WTC11 (cell line): ENCODE results near the gene PEX7. TPM values are rescaled to one million over a fixed set of nuclear protein-coding genes. Genes with fewer than 3 reads are reported as not detected.

ENCODE experiments used
- ATAC-seq: fragments of 200-7000 bp; cut with Tn5 transposase; 2 replicates; pipeline ENCODE4 v1.10.0; 2021; ENCODE audit warnings: mild to moderate bottlenecking, moderate library complexity
- CTCF ChIA-PET: fragments of 300-600 bp; sonication (Branson Sonifier 250); formaldehyde crosslinking; loops from one replicate; lab custom pipeline; 2021; ENCODE audit warnings: antibody characterized with exemption; lab: Charles Lee
- POLR2A ChIA-PET: fragments of 350-600 bp; sonication (Branson Sonifier 250); formaldehyde crosslinking; loops from one replicate; lab custom pipeline; 2021; ENCODE audit warnings: antibody characterized with exemption; lab: Charles Lee
- DNase-seq: peaks from one replicate; pipeline ENCODE4 v3.0.0; 2021; ENCODE audit warnings: low spot score
- H3K27ac Mint-ChIP-seq: 2 replicates; pipeline ENCODE4 v1.8.0; 2021; ENCODE audit warnings: mixed read lengths
- H3K27me3 Mint-ChIP-seq: 2 replicates; pipeline ENCODE4 v1.8.0; 2021; ENCODE audit warnings: low read depth, mild to moderate bottlenecking, moderate library complexity, mixed read lengths
- H3K36me3 Mint-ChIP-seq: 2 replicates; pipeline ENCODE4 v1.8.0; 2021; ENCODE audit warnings: mixed read lengths
- H3K4me1 Mint-ChIP-seq: 2 replicates; pipeline ENCODE4 v1.8.0; 2022; ENCODE audit warnings: mixed read lengths
- H3K4me3 Mint-ChIP-seq: 2 replicates; pipeline ENCODE4 v1.8.0; 2021; ENCODE audit warnings: mild to moderate bottlenecking, moderate library complexity, mixed read lengths
- H3K9me3 Mint-ChIP-seq: 2 replicates; pipeline ENCODE4 v1.8.0; 2021; ENCODE audit warnings: mixed read lengths
- AR ChIP-seq: fragments of 250-450 bp; sonication (Bioruptor Pico); IDR thresholded peaks from 2 replicates; pipeline ENCODE4 v1.9.0; 2021; ENCODE audit warnings: mild to moderate bottlenecking
- E2F5 ChIP-seq: sonication (generic); formaldehyde crosslinking; IDR thresholded peaks from 2 replicates; pipeline ENCODE4 v1.8.1; 2022; ENCODE audit warnings: mild to moderate bottlenecking, moderate library complexity, missing genetic modification reagents
- ELF4 ChIP-seq: sonication (generic); formaldehyde crosslinking; IDR thresholded peaks from 2 replicates; pipeline ENCODE4 v1.8.1; 2022; ENCODE audit warnings: low read depth, mild to moderate bottlenecking, moderate library complexity, missing genetic modification reagents
- EMX1 ChIP-seq: fragments of 250-450 bp; sonication (Bioruptor Pico); IDR thresholded peaks from 2 replicates; pipeline ENCODE4 v1.8.0; 2021; ENCODE audit warnings: mild to moderate bottlenecking
- FOXK1 ChIP-seq: sonication (generic); formaldehyde crosslinking; IDR thresholded peaks from 2 replicates; pipeline ENCODE4 v1.8.0; 2022; ENCODE audit warnings: mild to moderate bottlenecking, moderate library complexity, missing genetic modification reagents
- FOXP4 ChIP-seq: sonication (generic); formaldehyde crosslinking; IDR thresholded peaks from 2 replicates; pipeline ENCODE4 v1.8.0; 2022; ENCODE audit warnings: mild to moderate bottlenecking, missing genetic modification reagents
- JAZF1 ChIP-seq: fragments of 250-450 bp; sonication (Bioruptor Pico); IDR thresholded peaks from 2 replicates; pipeline ENCODE4 v1.9.0; 2021; ENCODE audit warnings: moderate library complexity, mild to moderate bottlenecking, inconsistent platforms
- MXD4 ChIP-seq: fragments of 250-450 bp; sonication (Bioruptor Pico); IDR thresholded peaks from 2 replicates; pipeline ENCODE4 v1.8.0; 2021; ENCODE audit warnings: mild to moderate bottlenecking, moderate library complexity, borderline replicate concordance
- NFYB ChIP-seq: sonication (generic); formaldehyde crosslinking; conservative IDR thresholded peaks from 2 replicates; pipeline ENCODE4 v1.8.0; 2022; ENCODE audit warnings: low read depth, missing genetic modification reagents
- OVOL2 ChIP-seq: fragments of 250-450 bp; sonication (Bioruptor Pico); IDR thresholded peaks from 2 replicates; pipeline ENCODE4 v1.9.0; 2021; ENCODE audit warnings: mild to moderate bottlenecking, borderline replicate concordance
- PRDM15 ChIP-seq: sonication (generic); formaldehyde crosslinking; IDR thresholded peaks from 2 replicates; pipeline ENCODE4 v1.8.0; 2022; ENCODE audit warnings: missing genetic modification reagents
- PRRX2 ChIP-seq: fragments of 250-450 bp; sonication (Bioruptor Pico); IDR thresholded peaks from 2 replicates; pipeline ENCODE4 v1.8.0; 2021; ENCODE audit warnings: mild to moderate bottlenecking
- RORB ChIP-seq: fragments of 250-450 bp; sonication (Bioruptor Pico); IDR thresholded peaks from 2 replicates; pipeline ENCODE4 v1.9.0; 2021; ENCODE audit warnings: mild to moderate bottlenecking
- SMAD3 ChIP-seq: sonication (generic); formaldehyde crosslinking; IDR thresholded peaks from 2 replicates; pipeline ENCODE4 v1.8.0; 2022; ENCODE audit warnings: missing genetic modification reagents, mild to moderate bottlenecking, borderline replicate concordance
- STAT6 ChIP-seq: sonication (generic); formaldehyde crosslinking; conservative IDR thresholded peaks from 2 replicates; pipeline ENCODE4 v1.8.1; 2023; ENCODE audit warnings: mild to moderate bottlenecking, low read depth, missing genetic modification reagents, moderate library complexity
- ZNF138 ChIP-seq: sonication (generic); formaldehyde crosslinking; conservative IDR thresholded peaks from 2 replicates; pipeline ENCODE4 v1.8.1; 2022; ENCODE audit warnings: mild to moderate bottlenecking, moderate library complexity, missing genetic modification reagents
- ZNF281 ChIP-seq: sonication (generic); formaldehyde crosslinking; IDR thresholded peaks from 2 replicates; pipeline ENCODE4 v1.8.0; 2023; ENCODE audit warnings: mild to moderate bottlenecking, missing genetic modification reagents
- ZNF317 ChIP-seq: sonication (generic); formaldehyde crosslinking; IDR thresholded peaks from 2 replicates; pipeline ENCODE4 v1.8.1; 2023; ENCODE audit warnings: low read depth, mild to moderate bottlenecking, moderate library complexity, missing genetic modification reagents, borderline replicate concordance
- ZNF512 ChIP-seq: sonication (generic); formaldehyde crosslinking; IDR thresholded peaks from 2 replicates; pipeline ENCODE4 v1.8.1; 2022; ENCODE audit warnings: missing genetic modification reagents, borderline replicate concordance
- total RNA-seq: library from RNA; stranded (reverse); gene quantifications from 3 replicates; pipeline ENCODE4 v1.2.3, GENCODE V29; 2021

The PEX7 gene
- total RNA-seq, 1 experiment from 2014 or later: 9.8 TPM

- TF ChIP-seq EMX1: no peak
- TF ChIP-seq FOXK1 (CRISPR knock-in tag): no peak
- no peak for TF ChIP-seq SMAD3
- no peak for TF ChIP-seq PRRX2 (CRISPR knock-in tag)
- no peak for TF ChIP-seq AR
- TF ChIP-seq MXD4: no peak
- TF ChIP-seq ZNF138 (CRISPR knock-in tag): no peak
- TF ChIP-seq ZNF317 (CRISPR knock-in tag): no peak
- no peaks in the 10 kb centered on the region for H3K4me1 Mint-ChIP-seq
- no peaks in the 10 kb centered on the region for H3K27me3 Mint-ChIP-seq
- no peaks in the 10 kb centered on the region; the same call in 1 of the 2 replicates for H3K36me3 Mint-ChIP-seq
- ATAC-seq: no peak
- no peak overlapping the region for H3K27ac Mint-ChIP-seq
- H3K4me3 Mint-ChIP-seq: no peak overlapping the region
- no peak for DNase-seq
- POLR2A ChIA-PET: interaction anchor here (0.6 to 0.7 kb wide), 2 partner anchors 61 to 307 kb away, joined by 4 to 7 read pairs; no protein-coding TSS in a partner anchor
- H3K9me3 Mint-ChIP-seq: no peaks in the 10 kb centered on the region
- CTCF ChIA-PET: interaction anchor here (0.6 to 0.7 kb wide), 3 partner anchors 30 to 1741 kb away, joined by 3 to 5 read pairs (median 3); no protein-coding TSS in a partner anchor
These were observed 37.7 kb downstream of the PEX7 start for GRCh38 chr6:136860043-136860442.

GRCh38 chr6:136862662-136863061, 40.3 kb downstream of the PEX7 start:
- peak overlapping the region; percentile 88; the same call in 1 of the 2 replicates for H3K27ac Mint-ChIP-seq
- TF ChIP-seq ZNF512 (CRISPR knock-in tag) (no peak), OVOL2 (CRISPR knock-in tag) (no peak), STAT6 (CRISPR knock-in tag) (no peak), FOXP4 (CRISPR knock-in tag) (no peak), ELF4 (CRISPR knock-in tag) (no peak), E2F5 (CRISPR knock-in tag) (no peak), NFYB (CRISPR knock-in tag) (no peak), PRDM15 (CRISPR knock-in tag) (no peak), JAZF1 (CRISPR knock-in tag) (no peak), RORB (CRISPR knock-in tag) (no peak), ZNF281 (CRISPR knock-in tag) (no peak)

More at GRCh38 chr6:136862662-136863061, 40.3 kb downstream of the PEX7 start:
- ChIA-PET POLR2A (no interaction called here), CTCF (interaction anchor here (0.8 kb wide), 1 partner anchor 59 kb away, joined by 3 read pairs; the partner anchor contains the start of gene SLC35D3)
- H3K9me3 Mint-ChIP-seq: no peaks in the 10 kb centered on the region
- H3K4me3 Mint-ChIP-seq: no peak overlapping the region
- no peaks in the 10 kb centered on the region for H3K27me3 Mint-ChIP-seq
- ATAC-seq (no peak), DNase-seq (no peak)
- no peaks in the 10 kb centered on the region for H3K4me1 Mint-ChIP-seq
- no peaks in the 10 kb centered on the region for H3K36me3 Mint-ChIP-seq
